ENCODE measurements around the gene BANK1.

Gene BANK1

DNA sequence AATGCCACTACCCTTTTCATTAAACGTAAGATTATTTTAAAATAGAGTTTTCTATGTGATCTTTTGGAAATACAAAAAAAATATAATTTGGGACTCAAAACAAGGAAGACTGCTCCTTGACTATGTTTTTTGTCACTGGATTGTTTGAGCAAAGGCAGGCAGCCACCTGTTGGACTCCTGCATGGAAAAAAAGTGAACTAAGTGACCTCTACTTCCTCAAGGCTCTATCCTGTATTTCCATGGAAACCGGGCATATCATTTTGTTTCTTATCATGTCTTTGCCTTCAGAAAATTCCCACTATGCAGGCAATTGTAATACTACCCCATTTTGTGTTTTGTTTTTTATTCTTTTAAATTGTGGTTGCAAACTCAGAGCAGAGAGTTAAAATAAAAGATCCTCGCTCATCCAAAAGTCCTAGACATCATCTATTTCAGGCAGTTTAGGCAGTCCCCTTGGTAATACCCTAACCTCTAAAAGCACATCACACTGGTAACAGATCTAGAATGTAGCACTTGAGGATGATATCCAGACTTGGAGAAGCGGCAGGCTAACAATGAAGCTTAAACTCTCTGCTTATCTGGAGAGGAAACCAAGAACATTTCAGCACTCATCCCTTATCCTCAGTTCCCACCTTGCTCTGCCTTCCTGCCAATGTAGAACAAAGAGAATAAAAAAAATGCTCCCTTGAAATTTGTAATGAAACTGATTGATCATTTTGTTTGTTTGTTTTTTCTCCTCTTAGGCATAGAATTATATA is 165.7 kb downstream of the BANK1 start:
- no peak for DNase-seq (ENCODE audit: low read depth in 2 of 3, low spot score in 2 of 3)

DNA sequence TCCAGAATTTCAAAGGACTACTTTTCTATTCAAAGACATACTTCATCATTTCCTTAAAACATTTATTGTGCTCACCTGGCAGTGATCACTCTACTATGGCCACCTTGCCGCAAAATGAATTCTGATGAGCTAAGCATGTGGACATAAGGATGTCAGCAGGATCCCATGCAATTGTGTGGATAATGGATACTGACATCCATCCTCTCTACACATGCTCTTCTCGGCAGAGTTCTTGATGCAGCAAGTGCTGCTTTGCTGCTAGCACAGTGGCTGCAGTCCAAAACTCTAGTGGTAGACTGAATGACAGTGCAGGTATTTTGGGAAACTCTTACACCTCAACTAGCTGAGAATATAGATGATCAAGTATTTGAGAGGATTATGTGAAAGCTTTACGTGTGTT is 168.0 kb downstream of the BANK1 start:
- DNase-seq (ENCODE audit: low read depth in 2 of 3, low spot score in 2 of 3): no peak

DNA sequence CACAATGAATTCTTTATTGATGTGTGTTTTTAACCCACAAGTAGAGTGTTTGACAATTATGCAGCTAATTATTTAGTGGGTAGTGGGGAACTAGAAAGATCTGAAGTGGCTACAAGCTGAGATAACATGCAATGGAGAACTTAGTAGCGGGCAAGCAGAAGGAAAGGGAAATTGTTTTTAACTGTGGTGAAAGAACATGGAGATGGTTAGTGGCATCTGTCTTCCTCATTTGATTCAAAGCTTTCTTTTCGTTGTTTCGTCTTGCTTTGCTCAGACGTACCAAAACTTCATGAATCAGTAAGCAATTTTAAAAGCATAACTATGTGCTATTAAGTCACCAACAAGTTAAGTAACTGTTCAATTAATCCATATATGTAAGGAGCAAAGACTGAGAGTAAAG is 169.9 kb downstream of the BANK1 start:
- DNase-seq (ENCODE audit: low read depth in 2 of 3, low spot score in 2 of 3): no peak

DNA sequence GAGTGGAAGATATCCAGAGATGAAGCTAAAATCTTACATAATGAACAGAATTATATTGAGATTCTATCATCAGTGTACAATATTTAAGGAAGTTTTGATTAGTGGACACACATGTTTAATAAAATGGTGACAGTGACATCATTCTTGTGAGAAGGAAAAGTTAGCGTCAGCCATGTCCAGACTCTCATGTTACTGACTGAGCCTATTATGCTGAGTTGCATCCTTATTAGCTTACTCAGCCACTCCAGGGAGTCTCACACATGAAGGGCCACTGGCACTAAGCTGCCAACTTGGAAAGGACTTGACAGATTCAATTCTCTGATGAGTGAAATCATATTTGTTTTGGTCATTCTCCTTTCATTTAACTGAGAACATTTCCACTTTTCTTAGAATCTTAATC is 170.6 kb downstream of the BANK1 start:
- DNase-seq (ENCODE audit: low read depth in 2 of 3, low spot score in 2 of 3): no peak

DNA sequence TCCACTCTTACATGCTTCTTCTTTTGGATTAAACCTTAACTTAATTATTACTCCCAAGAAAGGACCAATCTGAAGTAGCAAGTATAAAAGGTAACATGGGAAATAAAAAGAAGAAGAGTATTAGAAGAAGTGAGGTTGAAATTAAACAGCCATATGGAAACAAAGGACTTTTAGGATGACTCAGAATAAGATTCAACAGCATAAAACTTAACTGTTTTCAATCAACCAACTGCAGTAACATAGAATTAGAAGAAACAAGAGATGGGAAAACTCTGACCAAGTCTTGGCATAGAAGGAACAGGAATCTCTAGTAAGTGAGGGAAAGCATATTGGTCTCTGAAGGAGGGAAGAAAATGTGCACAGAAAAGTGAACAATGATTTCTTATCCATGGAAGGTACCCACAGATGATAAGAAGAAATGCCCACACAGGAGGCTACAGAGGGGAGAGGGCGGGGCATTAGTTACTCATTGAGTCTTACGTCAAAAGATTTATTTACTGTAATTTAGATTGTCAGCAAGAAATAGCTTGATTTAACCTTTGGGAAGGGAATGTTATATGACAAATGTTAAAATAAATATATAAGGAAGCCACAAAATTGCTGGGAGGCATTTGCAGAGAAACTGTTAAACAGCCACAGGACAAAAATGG is 177.3 kb downstream of the BANK1 start:
- DNase-seq (ENCODE audit: low read depth in 2 of 3, low spot score in 2 of 3): no peak

- DNase-seq (ENCODE audit: low read depth in 2 of 3, low spot score in 2 of 3): no peak
Measured at GRCh38 chr4:101968364-101968763, 177.8 kb downstream of the BANK1 start.

DNA sequence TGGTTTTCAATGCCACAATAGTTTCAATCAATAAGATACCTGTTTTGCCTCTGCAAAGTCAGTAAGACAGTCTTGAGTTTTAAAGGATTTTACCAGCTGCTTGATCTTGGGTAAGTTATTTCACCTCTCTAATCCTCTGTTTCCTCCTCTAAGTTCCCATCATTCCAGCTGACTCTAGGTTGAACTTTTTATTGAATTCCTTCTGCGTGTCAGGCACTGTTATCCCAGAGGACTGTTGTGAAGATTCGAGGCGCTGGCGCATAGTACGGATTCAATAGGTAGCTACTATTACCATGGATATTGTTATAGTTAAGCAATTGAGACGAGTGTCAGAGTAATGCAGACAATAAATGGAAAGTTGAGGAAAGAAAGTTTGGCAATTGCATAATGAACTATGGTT is 179.4 kb downstream of the BANK1 start:
- DNase-seq (ENCODE audit: low read depth in 2 of 3, low spot score in 2 of 3): no peak

DNA sequence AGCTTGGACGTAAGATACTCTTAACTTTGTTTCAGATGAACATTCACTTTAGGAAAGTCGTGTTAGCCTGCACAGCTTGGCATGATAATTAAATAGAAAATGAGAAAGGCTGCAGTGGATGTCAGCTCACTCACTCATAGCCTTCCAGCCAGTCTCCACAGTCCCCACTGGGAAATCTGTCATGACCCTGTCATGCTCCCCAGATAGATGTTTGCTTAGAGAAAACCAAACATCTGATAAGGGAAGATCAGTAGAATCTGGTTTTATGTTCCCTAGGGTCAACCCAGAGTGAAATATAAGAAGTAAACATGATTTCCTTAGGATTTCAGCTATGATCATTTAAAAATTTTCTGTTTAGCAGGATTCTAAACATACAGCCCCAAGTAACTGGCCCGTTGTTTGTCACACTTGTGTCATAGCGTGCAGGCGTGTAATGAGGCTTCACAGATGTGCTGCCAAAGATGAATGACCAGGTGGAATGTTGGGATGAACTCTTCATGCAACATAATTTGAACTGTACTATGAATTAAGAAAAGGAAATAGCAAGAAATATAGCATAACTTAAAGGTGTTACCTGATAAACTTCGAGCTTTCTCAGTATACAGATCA is 180.1 kb downstream of the BANK1 start:
- DNase-seq (ENCODE audit: low read depth in 2 of 3, low spot score in 2 of 3): no peak

GRCh38 chr4:101972791-101973190 is 182.3 kb downstream of the BANK1 start:
- DNase-seq (ENCODE audit: low read depth in 2 of 3, low spot score in 2 of 3): no peak

DNA sequence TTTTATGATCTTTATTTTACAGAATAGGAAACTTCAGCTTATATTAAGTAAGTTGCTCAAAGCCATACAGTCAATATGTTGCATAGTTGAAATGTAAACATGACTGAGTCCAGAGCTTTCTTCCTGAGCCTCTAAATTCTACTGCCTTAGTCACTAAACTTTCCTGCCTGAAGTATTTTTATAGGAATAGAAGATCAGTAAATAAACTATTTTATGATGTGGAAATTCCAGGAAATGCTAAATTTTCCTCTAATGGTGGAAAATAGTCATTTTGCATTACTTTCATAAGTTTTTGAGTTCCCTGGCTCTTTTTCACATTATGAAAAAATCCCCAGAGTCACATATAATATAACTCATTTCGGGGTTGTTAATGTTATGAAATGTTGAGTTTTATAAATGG is 182.8 kb downstream of the BANK1 start:
- no peak for DNase-seq (ENCODE audit: low read depth in 2 of 3, low spot score in 2 of 3)

- no peak for DNase-seq (ENCODE audit: low read depth in 2 of 3, low spot score in 2 of 3)
Measured at GRCh38 chr4:101977076-101977475, 186.5 kb downstream of the BANK1 start.

DNA sequence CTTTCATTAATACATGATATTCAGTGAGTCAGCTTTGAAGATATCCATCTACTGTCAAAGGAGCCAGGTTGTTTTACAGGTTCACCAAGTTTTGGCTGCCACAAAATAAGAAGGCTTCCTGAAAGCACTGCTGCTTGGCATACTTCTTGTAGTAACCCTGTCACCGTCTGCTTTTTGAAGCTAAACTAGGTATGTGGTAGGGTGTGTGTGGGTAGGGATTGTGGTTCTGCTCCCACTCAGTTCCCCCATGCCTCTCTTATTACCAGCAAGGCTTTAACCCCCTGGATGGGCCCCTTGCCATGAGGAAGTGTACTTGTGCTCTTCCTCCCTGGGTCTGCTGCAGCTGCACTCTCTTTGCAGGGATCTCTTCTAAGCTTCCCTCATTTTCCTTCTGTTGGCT is 191.2 kb downstream of the BANK1 start:
- no peak for DNase-seq (ENCODE audit: low read depth in 2 of 3, low spot score in 2 of 3)

- DNase-seq (ENCODE audit: low read depth in 2 of 3, low spot score in 2 of 3): no peak
Measured at GRCh38 chr4:101983835-101984234, 193.3 kb downstream of the BANK1 start.

- no peak for DNase-seq (ENCODE audit: low read depth in 2 of 3, low spot score in 2 of 3)
Measured at GRCh38 chr4:101987623-101988243, 197.2 kb downstream of the BANK1 start.

DNA sequence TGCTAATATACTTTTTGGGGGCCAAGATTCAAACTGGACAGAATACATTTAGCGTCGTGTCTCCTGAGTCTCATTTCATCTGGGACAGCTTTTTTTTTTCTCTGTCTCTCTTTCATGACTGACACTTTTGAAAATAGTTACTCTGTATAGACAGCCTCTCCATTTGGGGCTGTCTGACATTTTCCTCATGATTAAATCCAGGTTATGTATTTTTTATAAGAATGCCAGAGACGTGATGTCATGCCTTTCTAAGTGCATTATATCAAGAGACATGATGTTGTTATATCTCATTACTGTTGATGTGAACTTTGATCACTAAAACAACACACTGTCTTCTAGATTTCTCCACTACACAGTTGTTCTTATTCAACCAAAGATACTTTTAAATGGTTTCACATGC is 199.0 kb downstream of the BANK1 start:
- no peak for DNase-seq (ENCODE audit: low read depth in 2 of 3, low spot score in 2 of 3)

DNA sequence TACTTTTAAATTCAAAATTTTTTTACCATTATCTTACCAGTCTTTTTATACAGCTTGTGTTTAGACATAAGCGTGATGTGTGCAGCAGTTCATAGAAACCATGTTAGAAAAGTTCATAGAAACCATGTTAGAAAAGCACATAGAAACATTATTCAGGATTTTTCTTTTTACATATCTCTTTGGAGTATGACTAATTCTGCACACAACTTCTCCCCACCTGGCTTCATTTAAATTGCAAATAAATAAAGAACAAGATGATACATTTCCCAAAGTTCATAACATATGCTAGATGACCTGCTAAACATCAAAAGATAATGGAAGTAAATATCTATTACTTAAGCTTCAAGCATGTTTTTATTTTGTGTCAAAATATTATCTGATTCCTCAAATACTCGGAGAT is 201.9 kb downstream of the BANK1 start:
- no peak for DNase-seq (ENCODE audit: low read depth in 2 of 3, low spot score in 2 of 3)

- no peak for DNase-seq (ENCODE audit: low read depth in 2 of 3, low spot score in 2 of 3)
Measured at GRCh38 chr4:101993002-101993841, 202.7 kb downstream of the BANK1 start.

DNA sequence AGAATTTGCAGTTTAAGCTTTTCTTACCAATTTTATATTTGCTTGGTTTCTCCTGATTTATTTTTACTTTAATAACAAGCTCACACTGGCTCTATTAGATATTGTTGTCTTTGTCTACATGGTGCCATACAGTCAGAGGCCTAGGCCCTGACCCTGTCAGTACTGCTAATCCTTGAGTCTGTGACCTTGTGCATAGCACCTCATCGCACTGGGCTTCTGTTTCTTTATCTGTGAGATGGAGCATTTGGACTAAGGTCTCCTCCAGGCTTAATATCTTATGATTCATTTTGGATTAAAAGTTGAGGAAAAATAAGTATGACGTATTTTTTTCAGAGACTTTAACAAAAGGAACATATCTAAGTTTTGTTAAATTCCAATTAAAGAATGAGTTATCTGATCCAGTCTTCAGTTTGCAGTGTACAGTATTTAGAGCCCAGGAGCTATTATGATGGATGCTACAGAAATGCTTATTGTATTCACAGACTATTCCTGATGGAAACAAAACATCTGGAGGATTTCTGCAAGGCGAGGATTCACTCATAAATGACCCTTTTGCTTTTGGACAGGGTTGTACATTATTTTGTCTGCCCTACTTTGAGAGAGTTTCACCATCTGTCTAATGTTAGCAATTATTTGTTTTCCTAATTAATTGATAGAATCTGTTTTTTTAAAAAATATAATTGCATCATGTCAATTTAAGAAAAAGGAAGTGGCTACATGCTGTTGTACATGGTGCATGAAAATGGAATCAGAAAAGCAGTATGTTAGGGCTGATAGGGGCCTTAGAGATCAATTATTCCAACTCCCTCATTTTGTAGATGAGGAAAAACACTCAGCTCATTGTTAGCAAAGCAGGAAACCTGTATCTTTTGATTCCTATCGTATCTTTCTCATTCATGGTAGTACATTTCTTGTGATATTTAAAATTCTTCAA is 203.6 kb downstream of the BANK1 start:
- no peak for DNase-seq (ENCODE audit: low read depth in 2 of 3, low spot score in 2 of 3)

- DNase-seq (ENCODE audit: low read depth in 2 of 3, low spot score in 2 of 3): no peak
Measured at GRCh38 chr4:102007959-102008425, 217.5 kb downstream of the BANK1 start.

- DNase-seq (ENCODE audit: low read depth in 2 of 3, low spot score in 2 of 3): no peak
Measured at GRCh38 chr4:102008711-102009110, 218.2 kb downstream of the BANK1 start.
